Activated CD8-positive, alpha-beta memory T cell treated with anti-CD3 and anti-CD28 coated beads, Interleukin-2, amount 50 U/mL, for 4 hours (primary cell): ENCODE data around the gene A4GALT.
"Not testable (repeated sequence)": the region's sequence is repeated elsewhere in the genome, so short reads cannot be mapped to it uniquely, and the experiment has no call there.

ENCODE experiments used
- DNase-seq: peaks from one replicate; pipeline ENCODE4 v3.0.0-alpha.2; 2020

Gene A4GALT

GRCh38 chr22:42679691-42680090, 41.0 kb downstream of the A4GALT start:
- DNase-seq: no peak

- DNase-seq: no peak
These were observed 41.8 kb downstream of the A4GALT start for GRCh38 chr22:42678894-42679293.

GRCh38 chr22:42677936-42678335, 42.7 kb downstream of the A4GALT start:
- not testable (repeated sequence) for DNase-seq

GRCh38 chr22:42676059-42676607, 44.5 kb downstream of the A4GALT start:
- DNase-seq: no peak

GRCh38 chr22:42673898-42674401, 46.7 kb downstream of the A4GALT start:
- no peak for DNase-seq

GRCh38 chr22:42673071-42673470, 47.6 kb downstream of the A4GALT start:
- not testable (repeated sequence) for DNase-seq

- DNase-seq: no peak
These were observed 49.6 kb downstream of the A4GALT start for GRCh38 chr22:42670921-42671709.

GRCh38 chr22:42670046-42670445, 50.6 kb downstream of the A4GALT start:
- DNase-seq: no peak

- not testable (repeated sequence) for DNase-seq
These were observed 54.3 kb downstream of the A4GALT start for GRCh38 chr22:42666393-42666792.

- DNase-seq: no peak
These were observed 55.5 kb downstream of the A4GALT start for GRCh38 chr22:42664976-42665831.

GRCh38 chr22:42661985-42662831, 58.5 kb downstream of the A4GALT start:
- DNase-seq: peak; percentile 82

GRCh38 chr22:42656578-42656977, 64.1 kb downstream of the A4GALT start:
- no peak for DNase-seq

GRCh38 chr22:42655693-42656092, 65.0 kb downstream of the A4GALT start:
- DNase-seq: no peak

GRCh38 chr22:42654436-42655073, 66.1 kb downstream of the A4GALT start:
- DNase-seq: no peak

GRCh38 chr22:42653999-42654398, 66.7 kb downstream of the A4GALT start:
- no peak for DNase-seq

GRCh38 chr22:42651134-42651533, 69.5 kb downstream of the A4GALT start:
- no peak for DNase-seq

GRCh38 chr22:42649246-42650099, 71.2 kb downstream of the A4GALT start, which contains the start of gene CYB5R3:
CYB5R3 (minus strand) TSS chr22:42649392; CDS start chr22:42649315, 77 bp downstream.
- peak; percentile 77 for DNase-seq

GRCh38 chr22:42648368-42649245, 72.1 kb downstream of the A4GALT start:
- no peak for DNase-seq

- DNase-seq: no peak
These were observed 72.7 kb downstream of the A4GALT start for GRCh38 chr22:42648017-42648367.
